Tibial artery (tissue), 4 donors: ENCODE measurements around the gene WHRN.
A peak's percentile ranks its signal among the peaks of the same experiment; 100 is the strongest.

ENCODE experiments used
- DNase-seq, 2 donors: peaks; one replicate each; pipeline ENCODE4 v3.0.0-alpha.2; 2019
- H3K27ac ChIP-seq, 2 donors: fragments of 200-600 bp; sonication (generic) in 1 of 2; 1 replicate in 1 of 2; 2 replicates in 1 of 2; pipeline ENCODE4 v1.5.1; 2018 to 2019; ENCODE audit warnings: mild to moderate bottlenecking in 1 of 2
- H3K27me3 ChIP-seq, 2 donors: fragments of 200-600 bp; sonication (generic) in 1 of 2; one replicate each; pipeline versions ENCODE4 v1.5.1 to v1.6.0; 2016 to 2019
- H3K36me3 ChIP-seq, 3 donors: fragments of 200-600 bp; sonication (generic) in 2 of 3; one replicate each; pipeline ENCODE4 v1.5.1; 2016 to 2019; ENCODE audit warnings: mild to moderate bottlenecking in 2 of 3
- H3K4me1 ChIP-seq, 4 donors: fragments of 200-600 bp; sonication (generic) in 2 of 4; 1 replicate in 3 of 4; 2 replicates in 1 of 4; pipeline ENCODE4 v1.5.1; 2016 to 2019
- H3K4me3 ChIP-seq, 2 donors: fragments of 200-600 bp; sonication (generic) in 1 of 2; 1 replicate in 1 of 2; 2 replicates in 1 of 2; pipeline ENCODE4 v1.5.1; 2018 to 2019; ENCODE audit warnings: mild to moderate bottlenecking in 2 of 2
- H3K9me3 ChIP-seq, 3 donors: fragments of 200-600 bp; sonication (generic) in 1 of 3; one replicate each; pipeline ENCODE4 v1.5.1; 2016 to 2019
- intact Hi-C: fragments of 100-400 bp; cut with DNase I; formaldehyde crosslinking; loops from one replicate; pipeline ENCODE4 v1.15.0; 2023; ENCODE audit warnings: low total_unique reads
- TF ChIP-seq, protein P1 (sequence below), 2 experiments: fragments of 200-600 bp in 1 of 2; fragments of 450-650 bp in 1 of 2; IDR thresholded peaks; one replicate each; pipeline ENCODE4 v1.5.1; 2017 to 2019; ENCODE audit warnings: antibody characterized with exemption in 2 of 2, mild to moderate bottlenecking in 1 of 2, moderate library complexity in 1 of 2

The WHRN gene

DNA sequence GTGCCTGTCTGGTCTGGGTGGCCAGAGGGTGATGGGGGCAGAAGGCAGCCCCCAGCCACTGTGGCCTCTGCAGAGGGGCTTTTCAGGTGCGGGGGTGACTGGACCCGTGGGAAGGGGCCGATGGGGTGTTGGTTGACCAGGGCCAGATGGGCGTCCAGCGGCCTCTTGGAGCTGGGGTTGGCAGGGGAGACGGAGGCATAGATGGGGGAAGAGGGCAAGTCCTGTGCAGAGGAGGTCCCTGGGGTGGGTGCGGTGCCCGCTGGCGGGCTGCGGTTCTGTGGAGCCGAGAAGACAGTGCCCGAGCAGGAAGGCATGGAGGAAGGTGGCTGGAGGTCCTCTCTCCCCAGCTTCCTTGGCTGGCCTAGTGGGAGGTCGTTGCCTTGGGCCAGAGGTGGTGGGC lies 98.8 kb downstream of the WHRN start:
- H3K4me3 ChIP-seq = no peak overlapping the region
- intact Hi-C loops = loop anchor here (10.0 kb wide), 2 partner anchors 98 to 178 kb away; partner anchors contain the start of genes ATP6V1G1 and WHRN
- TF ChIP-seq, protein P1, sequence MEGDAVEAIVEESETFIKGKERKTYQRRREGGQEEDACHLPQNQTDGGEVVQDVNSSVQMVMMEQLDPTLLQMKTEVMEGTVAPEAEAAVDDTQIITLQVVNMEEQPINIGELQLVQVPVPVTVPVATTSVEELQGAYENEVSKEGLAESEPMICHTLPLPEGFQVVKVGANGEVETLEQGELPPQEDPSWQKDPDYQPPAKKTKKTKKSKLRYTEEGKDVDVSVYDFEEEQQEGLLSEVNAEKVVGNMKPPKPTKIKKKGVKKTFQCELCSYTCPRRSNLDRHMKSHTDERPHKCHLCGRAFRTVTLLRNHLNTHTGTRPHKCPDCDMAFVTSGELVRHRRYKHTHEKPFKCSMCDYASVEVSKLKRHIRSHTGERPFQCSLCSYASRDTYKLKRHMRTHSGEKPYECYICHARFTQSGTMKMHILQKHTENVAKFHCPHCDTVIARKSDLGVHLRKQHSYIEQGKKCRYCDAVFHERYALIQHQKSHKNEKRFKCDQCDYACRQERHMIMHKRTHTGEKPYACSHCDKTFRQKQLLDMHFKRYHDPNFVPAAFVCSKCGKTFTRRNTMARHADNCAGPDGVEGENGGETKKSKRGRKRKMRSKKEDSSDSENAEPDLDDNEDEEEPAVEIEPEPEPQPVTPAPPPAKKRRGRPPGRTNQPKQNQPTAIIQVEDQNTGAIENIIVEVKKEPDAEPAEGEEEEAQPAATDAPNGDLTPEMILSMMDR (IDR thresholded peaks at IDR 0.05) = no peak
- H3K27ac ChIP-seq = no peak overlapping the region
- DNase-seq = no peak
- H3K36me3 ChIP-seq = peaks cover 0 to 13% (median 0%) of the 10 kb centered on the region in 3 donors
- H3K9me3 ChIP-seq = no peaks in the 10 kb centered on the region
- no peaks in the 10 kb centered on the region for H3K27me3 ChIP-seq
- H3K4me1 ChIP-seq = peaks cover 0 to 5% (median 0%) of the 10 kb centered on the region in 4 donors

- TF ChIP-seq, protein P1 (IDR thresholded peaks at IDR 0.05) = peak; percentile 80 to 88
- intact Hi-C loops = loop anchor here (2.0 to 10.0 kb wide), 3 partner anchors 99 to 247 kb away; partner anchors contain the start of genes ATP6V1G1 and WHRN
- peak; percentile 79 to 87 for DNase-seq
- H3K27ac ChIP-seq = no peak overlapping the region
- H3K27me3 ChIP-seq = no peaks in the 10 kb centered on the region
- H3K4me1 ChIP-seq = peaks cover 0 to 5% (median 0%) of the 10 kb centered on the region in 4 donors
- H3K9me3 ChIP-seq = no peaks in the 10 kb centered on the region
- no peak overlapping the region for H3K4me3 ChIP-seq
- peaks cover 0 to 13% (median 0%) of the 10 kb centered on the region in 3 donors for H3K36me3 ChIP-seq
These were observed 99.8 kb downstream of the WHRN start for GRCh38 chr9:114405294-114406034.

- Histone ChIP-seq H3K27me3 (no peaks in the 10 kb centered on the region), H3K36me3 (peaks cover 0 to 13% (median 0%) of the 10 kb centered on the region in 3 donors), H3K4me3 (no peak overlapping the region), H3K9me3 (no peaks in the 10 kb centered on the region), H3K4me1 (peaks cover 0 to 5% (median 0%) of the 10 kb centered on the region in 4 donors), H3K27ac (no peak overlapping the region)
- TF ChIP-seq, protein P1 (IDR thresholded peaks at IDR 0.05) = no peak
- DNase-seq = no peak
- intact Hi-C loops = loop anchor here (2.0 to 10.0 kb wide), 3 partner anchors 100 to 248 kb away; partner anchors contain the start of genes ATP6V1G1 and WHRN
These were observed 100.7 kb downstream of the WHRN start for GRCh38 chr9:114404531-114404930.

- no peaks in the 10 kb centered on the region for H3K27me3 ChIP-seq
- intact Hi-C loops = loop anchor here (10.0 kb wide), 2 partner anchors 102 to 182 kb away; partner anchors contain the start of genes ATP6V1G1 and WHRN
- no peaks in the 10 kb centered on the region for H3K9me3 ChIP-seq
- peaks cover 0 to 13% (median 0%) of the 10 kb centered on the region in 3 donors for H3K36me3 ChIP-seq
- no peak overlapping the region for H3K27ac ChIP-seq
- no peak for DNase-seq
- peaks cover 0 to 5% (median 2%) of the 10 kb centered on the region in 4 donors for H3K4me1 ChIP-seq
- TF ChIP-seq, protein P1 (IDR thresholded peaks at IDR 0.05) = no peak
- H3K4me3 ChIP-seq = no peak overlapping the region
These were observed 102.0 kb downstream of the WHRN start for GRCh38 chr9:114403153-114403756.

DNA sequence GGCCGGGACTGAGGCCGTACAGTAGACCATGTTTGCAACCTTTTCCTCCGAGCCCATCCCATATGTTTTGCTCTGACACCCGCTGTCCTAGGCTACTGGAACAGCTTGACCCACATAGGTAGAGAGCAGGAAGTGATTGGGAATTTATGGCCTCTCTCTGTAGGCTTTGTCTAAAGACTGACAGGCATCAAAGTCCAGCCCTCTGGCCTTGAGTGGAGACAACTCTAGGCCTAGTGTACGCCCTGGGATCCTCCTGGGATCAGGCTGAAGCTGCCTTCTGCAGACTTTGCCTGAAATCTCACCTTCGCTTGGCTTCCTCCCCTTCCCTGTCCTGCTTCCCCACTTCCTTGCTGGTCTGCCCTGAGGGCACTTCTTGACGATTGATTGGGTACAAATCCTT lies 103.9 kb downstream of the WHRN start:
- intact Hi-C loops = loop anchor here (10.0 kb wide), 2 partner anchors 103 to 183 kb away; partner anchors contain the start of genes ATP6V1G1 and WHRN
- Histone ChIP-seq H3K4me1 (peaks cover 0 to 16% (median 12%) of the 10 kb centered on the region in 4 donors), H3K9me3 (no peaks in the 10 kb centered on the region), H3K36me3 (peaks cover 0 to 7% (median 0%) of the 10 kb centered on the region in 3 donors), H3K27ac (no peak overlapping the region), H3K4me3 (no peak overlapping the region), H3K27me3 (no peaks in the 10 kb centered on the region)
- TF ChIP-seq, protein P1 (IDR thresholded peaks at IDR 0.05) = no peak
- no peak for DNase-seq
